GM18951 (cell line): ENCODE measurements around the gene ZNF609.
"Not testable (repeated sequence)": the region's sequence is repeated elsewhere in the genome, so short reads cannot be mapped to it uniquely, and the experiment has no call there.

ENCODE experiments used
- POLR2A ChIP-seq: IDR thresholded peaks from 4 replicates; pipeline ENCODE4 v1.6.1; 2011; ENCODE audit warnings: mild to moderate bottlenecking; ENCODE audit not compliant: insufficient read length, insufficient read depth; ENCODE audit errors: extremely low read depth
- in situ Hi-C: fragments of 300-500 bp; cut with MboI; formaldehyde crosslinking; loops from one replicate; pipeline ENCODE4 v1.12.0; 2022; ENCODE audit warnings: low sequenced_read_pairs, mixed read lengths, inconsistent platforms; ENCODE audit not compliant: unreplicated experiment

Gene ZNF609

GRCh38 chr15:64599716-64600115, 139.3 kb downstream of the ZNF609 start:
- no peak for TF ChIP-seq POLR2A
- in situ Hi-C loops, result no loop called here

GRCh38 chr15:64600794-64601193, 140.4 kb downstream of the ZNF609 start:
- in situ Hi-C loops, result no loop called here
- TF ChIP-seq POLR2A, result no peak

GRCh38 chr15:64604319-64604718, 143.9 kb downstream of the ZNF609 start:
- in situ Hi-C loops, result no loop called here
- TF ChIP-seq POLR2A, result no peak

- in situ Hi-C loops, result not testable (repeated sequence)
Observed at GRCh38 chr15:64607416-64607815, 147.0 kb downstream of the ZNF609 start.

DNA sequence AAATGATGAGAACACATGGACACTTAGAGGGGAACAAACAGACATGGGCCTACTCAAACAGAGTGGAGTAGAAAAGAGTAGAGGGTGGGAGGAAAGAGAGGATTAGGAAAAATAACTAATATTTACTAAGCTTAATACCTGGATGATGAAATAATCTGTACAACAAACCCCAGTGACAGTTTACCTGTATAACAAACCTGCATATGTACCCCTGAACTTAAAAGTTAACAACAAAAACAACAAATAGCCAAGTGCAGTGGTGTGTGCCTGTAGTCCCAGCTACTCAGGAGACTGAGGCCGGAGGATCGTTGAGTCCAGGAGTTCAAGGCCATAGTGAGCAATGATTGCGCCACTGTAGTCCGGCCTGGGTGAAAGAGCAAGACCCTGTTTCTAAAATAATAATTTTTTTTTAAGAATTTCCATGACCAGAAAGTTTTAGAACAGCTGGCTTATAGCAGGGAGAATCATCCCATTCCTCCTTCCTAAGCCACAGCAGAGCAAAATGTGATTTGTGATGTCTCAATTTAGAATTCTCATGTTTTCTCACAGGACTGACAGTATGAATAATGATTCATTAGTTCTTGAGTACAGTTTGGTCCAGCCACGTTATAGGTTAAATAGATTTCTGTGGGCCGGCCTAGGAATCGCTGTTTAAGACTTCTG, 150.0 kb downstream of the ZNF609 start:
- in situ Hi-C loops, result no loop called here
- TF ChIP-seq POLR2A, result no peak

- in situ Hi-C loops, result no loop called here
Observed at GRCh38 chr15:64611085-64611725, 150.8 kb downstream of the ZNF609 start.

GRCh38 chr15:64614519-64614918, 154.1 kb downstream of the ZNF609 start:
- TF ChIP-seq POLR2A, result no peak
- in situ Hi-C loops, result no loop called here

More at GRCh38 chr15:64611085-64611725, 150.8 kb downstream of the ZNF609 start:
- TF ChIP-seq POLR2A, result no peak

- in situ Hi-C loops, result no loop called here
- no peak for TF ChIP-seq POLR2A
Observed at GRCh38 chr15:64617727-64618126, 157.3 kb downstream of the ZNF609 start.

GRCh38 chr15:64618138-64618537, 157.8 kb downstream of the ZNF609 start:
- no peak for TF ChIP-seq POLR2A
- in situ Hi-C loops, result no loop called here

GRCh38 chr15:64618540-64618939, 158.2 kb downstream of the ZNF609 start:
- in situ Hi-C loops, result no loop called here
- no peak for TF ChIP-seq POLR2A

GRCh38 chr15:64619880-64620839, 159.8 kb downstream of the ZNF609 start:
- in situ Hi-C loops, result no loop called here

DNA sequence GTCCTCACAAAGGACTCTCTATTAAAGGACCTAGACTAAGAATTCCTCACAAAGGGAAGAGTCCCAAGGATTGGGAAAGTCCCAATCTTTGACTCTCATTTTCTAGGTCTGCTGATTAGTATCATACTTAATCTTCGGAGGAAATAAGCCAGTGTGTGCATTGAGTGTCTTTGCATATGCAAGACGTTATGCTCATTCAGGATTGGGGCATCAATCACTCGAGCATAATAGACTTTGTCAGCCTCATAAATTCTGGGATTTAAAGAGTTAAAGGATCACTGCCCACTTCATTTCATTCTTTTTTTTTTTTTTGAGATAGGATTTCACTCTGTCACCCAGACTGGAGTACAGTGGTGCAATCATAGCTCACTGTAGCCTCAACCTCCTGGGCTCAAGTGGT, 160.7 kb downstream of the ZNF609 start:
- in situ Hi-C loops, result no loop called here
- TF ChIP-seq POLR2A, result no peak

More at GRCh38 chr15:64619880-64620839, 159.8 kb downstream of the ZNF609 start:
- TF ChIP-seq POLR2A, result no peak
